ENCODE results near the gene CAMTA1.
"Not testable (repeated sequence)": the region's sequence is repeated elsewhere in the genome, so short reads cannot be mapped to it uniquely, and the experiment has no call there.

The CAMTA1 gene

DNA sequence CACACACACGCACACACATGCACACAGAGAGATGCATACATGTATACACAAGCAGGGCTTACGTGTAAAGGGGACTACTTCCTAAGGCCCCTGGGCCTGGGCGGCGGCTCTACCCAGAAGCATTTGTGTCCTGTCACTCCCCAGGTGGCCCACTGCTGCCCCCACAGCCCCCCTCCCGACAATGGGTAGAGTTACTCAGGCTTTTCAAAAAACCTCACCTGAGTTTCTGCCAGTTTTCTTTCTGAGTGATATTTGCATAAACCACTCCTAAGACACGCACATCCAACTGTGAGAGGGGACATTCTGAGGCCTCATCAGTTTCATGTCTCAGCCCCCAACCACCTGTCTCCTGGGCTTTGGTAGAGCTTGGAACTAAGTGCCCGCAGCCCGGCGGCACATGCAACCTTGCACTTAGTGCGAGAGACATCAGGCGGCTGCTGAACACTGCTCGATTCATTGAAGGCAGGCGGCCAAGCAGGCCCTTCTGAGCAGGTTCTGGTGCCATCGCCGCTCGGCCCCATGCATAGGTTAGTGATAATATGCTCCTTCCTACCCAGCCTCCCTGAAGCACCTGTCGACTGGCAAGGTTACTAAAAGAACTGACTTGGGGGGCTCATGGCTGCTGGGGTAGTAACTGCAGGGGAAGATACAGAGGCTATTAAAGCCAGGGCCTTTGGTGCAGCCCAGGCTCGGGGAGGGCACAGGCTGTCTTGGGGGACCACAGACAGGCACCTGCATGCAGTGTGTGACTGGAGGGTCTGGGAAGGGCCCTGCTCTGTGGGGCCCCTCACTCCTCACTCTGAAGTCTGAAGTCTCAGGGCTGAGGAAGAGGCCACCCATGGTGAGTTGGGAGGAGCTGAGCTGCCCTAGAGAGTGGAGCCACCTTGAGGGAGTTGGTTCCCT, 621.6 kb downstream of the CAMTA1 start:
- no peak for DNase-seq (ENCODE audit: low read depth in 2 of 2)

DNA sequence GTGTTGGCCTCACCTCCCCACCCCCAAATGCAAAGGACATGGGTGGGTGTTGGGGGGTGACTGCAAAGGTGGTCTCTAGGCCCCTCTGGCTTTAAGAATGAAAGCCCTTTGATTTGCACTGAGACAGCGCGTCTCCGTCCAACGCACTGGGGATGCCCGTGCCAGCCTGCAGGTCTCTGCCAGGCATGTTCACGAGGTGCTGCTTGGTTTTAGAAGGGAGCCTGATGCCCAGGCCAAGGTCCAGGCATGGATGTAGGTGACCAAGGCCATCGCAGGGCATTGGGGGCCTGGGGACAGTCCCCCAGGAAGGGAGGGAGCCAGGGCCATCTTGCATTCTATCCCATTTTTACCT, 622.3 kb downstream of the CAMTA1 start:
- no peak for DNase-seq (ENCODE audit: low read depth in 2 of 2)

DNA sequence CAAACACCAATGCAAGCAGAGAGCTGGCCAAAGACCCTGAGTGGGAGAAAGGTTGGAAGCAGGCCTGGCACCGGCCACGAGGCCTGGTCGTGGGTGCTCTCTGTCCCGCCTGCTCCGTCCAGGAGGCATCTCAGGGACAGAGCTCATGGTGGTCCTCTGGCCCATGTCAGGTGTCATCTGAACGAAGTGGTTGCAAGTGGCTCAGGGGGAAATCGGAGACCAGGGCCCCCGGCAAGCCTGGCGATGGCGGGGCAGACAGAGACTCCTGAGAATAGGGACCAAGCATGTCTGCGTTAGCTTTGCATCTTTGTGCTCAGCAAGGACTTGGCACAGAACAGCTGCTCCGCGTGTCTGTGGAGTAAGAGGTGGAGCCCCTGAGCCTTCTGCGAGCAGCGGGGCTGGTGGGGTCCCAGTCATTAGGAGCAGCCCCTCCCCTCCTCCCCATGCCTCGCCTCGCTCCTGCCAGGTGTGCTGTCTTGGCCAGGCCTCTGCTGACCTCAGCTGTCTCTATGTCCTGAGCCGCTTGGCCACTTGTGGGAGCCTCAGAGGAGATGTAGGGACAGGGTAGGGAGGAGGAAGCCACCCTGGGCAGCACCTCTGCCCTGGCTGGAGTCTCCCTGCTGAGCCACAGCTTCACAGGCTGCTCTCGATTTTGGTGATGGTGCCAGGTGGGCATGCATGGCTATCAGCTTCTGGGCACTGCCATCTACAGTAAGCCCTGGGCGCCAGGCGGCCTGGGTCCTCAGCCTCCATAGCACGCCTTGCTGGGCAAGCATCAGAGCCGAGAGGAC, 622.9 kb downstream of the CAMTA1 start:
- DNase-seq (ENCODE audit: low read depth in 2 of 2) = no peak

DNA sequence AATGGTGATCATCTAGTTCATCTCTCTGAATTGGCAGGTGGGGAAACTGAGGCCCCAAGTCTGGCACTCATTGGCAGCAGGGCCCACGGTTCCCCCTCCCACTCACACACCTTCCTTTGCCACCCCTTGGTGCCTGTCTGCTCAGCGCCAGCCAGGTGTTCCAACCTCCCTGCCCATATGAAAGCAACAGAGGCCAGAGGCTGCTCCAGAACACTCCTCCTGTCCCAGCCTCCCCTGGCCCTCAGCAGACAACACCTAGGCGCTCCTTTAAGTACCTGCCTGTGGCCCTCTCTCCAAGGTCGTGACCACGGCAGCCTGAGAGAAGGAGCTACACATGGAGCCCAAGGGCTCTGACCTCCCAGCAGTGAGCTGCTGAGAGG, 623.5 kb downstream of the CAMTA1 start:
- DNase-seq (ENCODE audit: low read depth in 2 of 2) = no peak

DNA sequence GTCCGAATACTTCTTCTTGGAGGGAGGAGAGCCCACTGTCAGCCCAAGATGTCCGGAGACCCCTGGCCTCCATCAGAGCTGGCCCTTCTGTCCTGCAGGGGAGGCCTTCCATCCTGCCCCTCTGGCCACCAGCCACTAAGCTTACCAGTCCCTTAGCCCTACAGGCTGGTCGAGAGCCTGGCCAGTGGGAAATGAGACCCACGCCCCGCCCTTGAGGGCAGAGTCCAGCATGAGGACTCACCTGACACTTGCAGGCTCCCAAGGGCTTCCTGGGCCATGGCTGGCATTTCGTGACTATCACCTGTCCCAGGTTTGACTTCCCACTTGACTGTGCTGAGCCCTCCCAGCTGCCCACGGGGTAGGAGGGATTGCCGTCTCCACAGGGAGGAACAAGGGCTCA, 624.0 kb downstream of the CAMTA1 start:
- no peak for DNase-seq (ENCODE audit: low read depth in 2 of 2)

DNA sequence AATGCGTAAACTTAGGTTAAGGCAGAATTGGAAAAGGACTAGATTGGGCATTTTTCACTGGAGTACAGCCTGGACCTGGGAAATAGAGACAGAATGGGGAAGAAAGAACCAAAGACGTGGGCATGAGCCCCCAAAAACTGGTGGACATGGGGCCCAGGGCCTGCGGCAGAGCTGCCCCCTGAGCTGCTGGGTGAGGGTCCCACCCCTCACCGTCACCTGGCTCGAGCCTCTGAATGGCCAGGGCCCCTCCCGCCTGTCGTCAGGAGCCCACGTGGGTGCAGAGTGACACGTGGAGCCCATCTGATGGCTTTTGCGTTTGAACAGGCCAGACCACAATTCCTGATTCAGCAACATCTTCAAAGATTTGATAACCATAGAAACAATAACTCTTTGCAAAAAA, 624.9 kb downstream of the CAMTA1 start:
- no peak for DNase-seq (ENCODE audit: low read depth in 2 of 2)

DNA sequence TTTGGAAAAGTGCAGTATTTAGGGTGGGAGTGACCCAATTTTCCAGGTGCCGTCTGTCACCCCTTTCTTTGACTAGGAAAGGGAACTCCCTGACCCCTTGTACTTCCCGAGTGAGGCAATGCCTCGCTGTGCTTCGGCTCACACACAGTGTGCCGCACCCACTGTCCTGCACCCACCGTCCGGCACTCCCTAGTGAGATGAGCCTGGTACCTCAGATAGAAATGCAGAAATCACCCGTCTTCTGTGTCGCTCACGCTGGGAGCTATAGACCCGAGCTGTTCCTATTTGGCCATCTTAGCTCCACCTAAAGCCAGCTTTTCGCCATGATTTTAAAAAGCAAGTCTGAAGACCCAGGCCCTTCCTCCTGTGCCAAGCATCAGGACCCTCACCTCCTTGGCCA, 632.4 kb downstream of the CAMTA1 start:
- DNase-seq (ENCODE audit: low read depth in 2 of 2) = not testable (repeated sequence)

DNA sequence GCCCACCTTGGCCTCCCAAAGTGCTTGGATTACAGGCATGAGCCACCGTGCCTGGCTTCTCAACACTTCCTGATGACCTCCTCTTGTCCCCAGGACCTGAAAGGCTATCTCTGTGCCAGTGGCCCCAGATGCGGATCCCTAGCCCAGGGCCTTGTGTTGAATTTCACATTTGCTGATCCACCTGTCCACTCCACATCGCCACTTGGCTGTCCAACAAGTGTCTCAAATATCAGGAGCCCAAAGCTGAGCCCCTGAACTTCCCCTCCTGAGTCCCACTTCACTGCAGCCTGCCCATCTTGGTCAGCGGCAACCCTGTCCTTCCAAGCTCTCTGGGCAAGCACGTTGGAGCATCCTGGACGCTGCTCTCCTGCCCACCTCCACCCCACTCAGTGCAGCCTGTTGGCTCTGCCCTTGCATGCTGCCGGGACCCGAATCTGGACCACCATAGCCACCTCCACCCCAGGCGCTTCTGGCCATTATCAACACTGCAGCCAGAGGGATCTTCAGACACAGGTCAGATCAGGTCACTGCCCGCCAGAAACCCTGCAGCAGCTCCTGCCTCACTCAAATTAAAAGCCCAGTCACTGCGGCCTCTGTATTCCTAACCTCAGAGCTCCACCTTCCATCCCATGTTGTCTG, 633.3 kb downstream of the CAMTA1 start:
- DNase-seq (ENCODE audit: low read depth in 2 of 2) = no peak

DNA sequence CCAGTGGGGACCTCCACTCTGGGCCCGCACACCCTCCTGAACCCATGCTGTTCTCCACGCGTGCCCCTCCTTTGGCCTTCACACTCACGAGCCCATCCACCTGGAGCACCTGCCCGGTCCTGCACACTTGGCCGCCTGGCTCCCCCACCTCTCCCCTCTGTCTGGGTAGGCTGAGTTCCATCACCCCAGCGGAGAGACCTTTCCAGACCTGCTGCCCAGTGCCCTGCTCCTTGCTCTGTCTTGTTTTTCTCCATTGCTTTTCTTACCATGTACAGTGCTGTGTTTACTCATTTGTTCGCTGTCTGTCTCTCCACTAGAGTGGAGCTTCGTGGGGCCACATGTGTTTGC, 634.8 kb downstream of the CAMTA1 start:
- DNase-seq (ENCODE audit: low read depth in 2 of 2) = no peak

DNA sequence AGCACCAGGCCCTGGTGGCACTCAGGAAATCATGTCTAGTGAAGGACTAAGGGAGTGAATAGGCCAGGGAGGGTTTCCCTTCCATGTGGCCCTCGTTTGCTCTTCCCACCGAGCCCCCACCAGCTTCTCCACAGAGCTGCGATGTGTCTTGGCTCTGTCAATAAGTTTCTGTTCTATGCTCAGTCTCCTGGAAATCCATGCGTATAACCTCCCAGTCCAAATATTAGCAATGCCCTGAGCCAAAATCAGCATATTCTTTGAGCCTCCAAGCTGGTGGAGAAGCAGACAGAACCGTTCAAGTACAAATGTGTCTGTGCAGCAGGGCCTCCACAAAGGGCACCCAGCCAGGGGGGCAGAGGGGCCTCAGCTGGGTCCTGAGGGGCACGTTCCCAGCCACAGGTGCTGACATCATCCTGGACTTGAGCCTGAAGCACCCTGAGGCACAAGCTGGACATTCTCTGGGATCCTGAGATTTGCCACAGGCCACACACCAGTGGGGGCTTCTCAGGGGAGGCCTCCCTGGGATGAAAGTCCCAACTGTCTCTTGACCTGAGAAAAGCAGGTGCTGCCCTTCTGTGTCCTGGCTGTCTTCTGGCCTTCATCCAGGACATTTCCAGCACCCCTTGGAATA, 635.3 kb downstream of the CAMTA1 start:
- no peak for DNase-seq (ENCODE audit: low read depth in 2 of 2)

DNA sequence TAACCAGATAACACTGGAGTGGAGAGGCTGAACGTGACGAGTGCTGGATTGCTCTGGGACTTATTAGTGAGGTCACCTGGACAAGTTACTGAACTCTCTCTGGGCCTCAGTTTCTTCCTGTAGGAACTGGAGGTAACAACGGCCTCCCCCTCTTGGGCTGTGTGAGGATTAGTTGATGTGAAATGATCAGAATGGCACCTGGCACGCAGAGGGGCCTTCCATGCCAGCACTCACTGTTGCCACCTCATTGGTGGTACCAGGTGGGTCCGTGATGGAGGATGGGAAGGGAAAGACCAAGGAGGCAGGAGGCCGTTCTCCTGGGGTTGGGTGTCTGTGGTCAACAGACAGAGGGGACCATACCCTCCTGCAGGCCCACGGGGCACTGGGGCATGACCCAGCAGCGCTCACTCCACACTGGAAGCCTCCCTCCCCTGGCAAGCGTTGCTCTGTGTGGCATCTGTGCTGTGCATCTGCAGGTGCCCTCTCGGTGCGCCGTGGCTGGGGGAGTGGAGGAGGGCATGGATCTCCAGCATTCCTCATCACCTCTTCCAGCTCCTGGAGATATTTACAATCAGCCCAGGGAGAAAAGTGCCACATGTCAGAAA, 636.3 kb downstream of the CAMTA1 start:
- DNase-seq (ENCODE audit: low read depth in 2 of 2) = no peak

DNA sequence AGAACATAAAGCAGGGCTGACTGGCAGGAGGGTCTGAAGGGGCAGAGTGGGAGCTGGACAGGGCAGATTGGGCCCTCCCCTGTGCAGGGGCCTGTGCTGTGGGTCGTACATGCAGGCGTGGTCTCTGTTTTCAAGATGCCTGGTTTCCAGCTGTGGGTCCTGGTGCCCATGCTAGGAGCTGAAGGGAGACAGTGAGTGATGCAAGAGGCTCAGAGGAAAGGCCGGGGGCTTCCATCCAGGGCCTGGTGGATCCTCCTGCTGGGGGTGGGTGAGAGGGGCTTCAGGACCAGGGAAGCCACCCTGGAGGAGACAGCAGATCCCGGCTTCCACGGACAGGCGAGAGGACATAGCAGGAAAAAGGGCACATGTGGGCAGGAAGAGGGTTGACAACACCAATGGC, 636.8 kb downstream of the CAMTA1 start:
- no peak for DNase-seq (ENCODE audit: low read depth in 2 of 2)

DNA sequence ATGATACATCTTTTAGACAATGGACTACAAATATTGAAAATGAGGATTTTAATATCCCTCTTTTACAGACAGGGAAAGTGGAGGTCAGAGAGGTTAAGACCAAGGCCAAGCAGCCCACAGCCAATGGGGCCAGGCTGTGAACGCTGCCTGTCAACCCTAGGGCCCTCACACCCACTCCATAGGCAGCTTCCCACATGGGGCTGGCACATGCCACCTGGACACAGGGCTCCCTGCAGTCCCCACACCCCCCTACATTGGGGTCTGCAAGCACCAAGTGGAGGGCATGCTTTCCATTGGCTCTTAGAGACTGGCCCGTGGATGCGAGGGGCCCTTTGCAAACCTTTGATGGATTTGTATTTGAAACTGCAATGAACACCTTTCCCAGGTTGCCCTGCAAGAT, 637.3 kb downstream of the CAMTA1 start:
- DNase-seq (ENCODE audit: low read depth in 2 of 2) = no peak

DNA sequence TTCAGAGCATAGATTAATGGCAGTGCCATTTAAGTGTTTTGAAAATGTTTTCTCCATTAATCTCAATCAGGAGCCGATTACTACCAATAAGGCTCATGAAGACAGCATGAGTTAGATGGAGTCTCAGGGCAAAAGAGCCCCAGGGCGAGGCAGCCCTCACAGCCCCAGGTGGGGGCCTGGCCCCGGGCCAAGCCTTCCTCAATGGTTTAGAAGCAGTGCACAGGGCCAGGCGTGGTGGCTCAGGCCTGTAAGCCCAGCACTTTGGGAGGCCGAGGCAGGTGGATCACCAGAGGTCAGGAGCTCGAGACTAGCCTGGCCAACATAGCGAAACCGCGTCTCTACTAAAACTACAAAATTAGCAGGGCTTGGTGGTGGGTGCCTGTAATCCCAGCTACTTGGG, 637.7 kb downstream of the CAMTA1 start:
- DNase-seq (ENCODE audit: low read depth in 2 of 2) = no peak

DNA sequence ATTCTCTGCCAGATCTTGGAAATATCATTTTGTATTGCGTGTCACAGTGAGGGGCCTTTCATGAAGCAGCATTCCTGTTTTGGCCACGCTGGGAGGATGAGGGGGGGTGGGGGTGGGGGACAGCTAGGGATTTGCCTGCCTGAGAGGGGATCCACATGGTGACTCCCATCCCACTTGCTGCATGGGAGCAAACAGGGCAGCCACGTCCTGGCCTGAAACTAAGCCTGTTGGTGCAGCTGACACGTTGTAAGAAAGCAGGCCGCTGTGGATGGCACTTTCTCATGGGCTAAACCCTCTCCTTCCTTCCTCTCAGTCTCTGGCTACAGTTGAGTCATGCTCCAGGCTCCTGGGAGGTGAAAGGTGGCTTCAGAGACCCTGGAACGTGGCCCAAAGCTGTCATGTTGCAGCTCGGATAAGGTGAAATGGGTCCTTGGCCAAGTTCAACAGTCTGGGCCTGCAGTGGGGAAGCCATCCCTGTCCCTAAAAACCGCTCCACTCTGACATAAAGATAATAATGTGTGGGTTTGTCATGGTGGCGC, 639.2 kb downstream of the CAMTA1 start:
- DNase-seq (ENCODE audit: low read depth in 2 of 2) = no peak

DNA sequence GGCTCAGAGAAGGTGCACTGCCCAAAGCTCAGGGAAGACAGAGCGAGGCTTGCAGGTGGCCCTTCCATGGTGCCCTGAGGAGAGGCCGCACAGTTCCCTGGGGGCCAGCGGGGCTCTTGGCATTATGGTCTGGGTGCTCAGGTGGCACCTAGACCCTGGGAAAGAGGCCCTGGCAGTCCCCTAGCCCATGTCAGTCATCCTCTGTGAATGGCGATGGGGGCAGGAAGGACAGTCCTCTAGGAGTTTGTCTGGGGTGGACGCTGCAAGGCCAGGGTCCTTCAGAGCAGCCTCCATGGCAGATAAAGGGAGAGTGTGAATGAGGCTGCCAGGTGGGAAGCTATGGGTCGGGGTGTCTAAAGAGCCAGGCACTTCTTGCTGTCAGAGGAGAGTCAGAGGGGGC, 640.0 kb downstream of the CAMTA1 start:
- DNase-seq (ENCODE audit: low read depth in 2 of 2) = no peak

DNA sequence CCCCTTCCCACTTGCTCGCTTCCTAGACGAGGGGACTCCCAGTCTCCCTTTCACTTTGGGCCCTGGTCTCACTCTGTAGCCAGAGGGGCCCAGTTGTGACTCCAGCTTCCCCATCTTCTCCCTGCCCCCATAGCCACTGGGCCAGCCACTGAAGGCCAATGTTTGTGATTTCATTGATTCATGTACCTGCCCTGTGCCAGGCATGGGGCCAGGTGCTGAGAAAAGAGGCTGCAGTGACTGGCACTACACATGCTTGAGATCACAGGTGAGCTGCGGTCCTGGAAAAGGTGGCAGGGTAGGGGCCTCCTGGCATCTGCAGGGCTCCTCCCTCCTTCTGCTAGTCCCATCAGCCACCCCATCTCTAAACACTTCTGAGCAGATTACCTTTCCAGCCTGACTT, 640.5 kb downstream of the CAMTA1 start:
- no peak for DNase-seq (ENCODE audit: low read depth in 2 of 2)

DNA sequence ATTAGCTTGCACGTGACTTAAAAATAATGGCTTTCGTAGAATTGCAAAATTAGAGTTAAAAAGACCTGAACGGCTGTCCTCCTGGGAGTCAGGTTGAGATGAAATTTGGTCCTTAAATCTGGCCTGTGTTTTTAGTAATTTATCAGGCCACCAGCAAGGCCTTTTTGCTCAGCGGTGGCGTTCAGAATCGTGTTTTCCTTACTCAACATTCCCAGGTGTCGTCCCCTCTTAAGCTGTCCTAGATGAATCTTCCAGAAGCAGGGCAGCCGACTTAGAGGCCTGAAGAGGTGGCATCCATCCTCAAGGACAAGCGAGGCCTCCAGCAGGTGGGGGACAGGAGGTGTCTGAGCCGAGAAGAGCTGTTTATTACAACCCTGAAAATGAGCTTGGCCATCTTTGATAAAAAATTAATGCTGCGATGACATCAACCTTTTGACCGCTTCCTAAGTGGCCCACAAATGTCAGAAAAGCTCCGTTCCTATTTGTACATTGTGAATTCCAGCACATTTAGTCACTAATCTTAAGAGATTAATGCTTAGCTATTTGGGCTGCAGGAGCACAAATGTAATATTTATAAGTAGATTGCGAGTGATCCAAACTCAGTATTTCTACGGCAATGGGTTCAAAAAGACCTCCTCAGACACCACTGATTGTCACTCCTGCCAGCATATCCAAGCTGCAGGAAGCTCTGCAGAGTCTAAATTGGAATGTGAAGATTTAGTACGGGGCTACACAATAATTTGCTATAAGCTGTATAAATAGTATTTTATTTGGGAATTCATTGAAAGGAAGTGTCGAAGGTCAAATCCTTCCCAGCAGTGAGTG, 641.7 kb downstream of the CAMTA1 start:
- DNase-seq (ENCODE audit: low read depth in 2 of 2) = no peak

DNA sequence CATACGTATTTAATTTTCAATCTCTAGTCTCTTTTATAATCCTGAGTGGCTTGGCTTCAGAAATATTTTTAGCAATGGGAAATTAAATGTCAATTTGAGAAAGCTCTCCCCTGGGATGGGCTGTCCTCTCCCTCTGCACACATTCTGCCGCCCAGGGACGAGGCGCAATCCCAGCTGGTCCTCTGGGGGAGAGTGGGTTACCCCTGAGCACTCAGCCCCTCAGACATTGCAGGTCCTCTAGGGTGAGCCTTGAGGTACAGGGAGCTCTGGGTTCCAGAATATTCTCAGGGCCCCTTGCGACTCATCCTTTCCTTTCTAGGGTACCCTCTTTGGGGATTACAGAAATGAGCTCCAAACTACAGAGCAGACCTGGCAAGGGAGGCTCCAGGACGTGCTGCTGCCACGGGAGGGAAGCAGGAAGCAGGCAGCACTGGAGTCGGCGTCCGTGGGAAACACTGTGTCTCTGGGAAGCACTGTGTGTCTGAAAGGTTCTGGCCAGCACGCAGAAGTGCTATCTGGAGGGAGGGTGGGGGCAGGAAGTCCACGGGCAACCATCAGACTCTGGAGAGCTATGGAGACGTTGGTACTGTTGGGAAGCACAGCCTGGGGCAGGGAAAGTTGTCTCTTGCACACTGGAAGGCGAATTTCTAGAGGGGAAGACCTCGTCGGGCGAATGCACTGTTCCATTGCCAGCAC, 642.5 kb downstream of the CAMTA1 start:
- no peak for DNase-seq (ENCODE audit: low read depth in 2 of 2)

DNA sequence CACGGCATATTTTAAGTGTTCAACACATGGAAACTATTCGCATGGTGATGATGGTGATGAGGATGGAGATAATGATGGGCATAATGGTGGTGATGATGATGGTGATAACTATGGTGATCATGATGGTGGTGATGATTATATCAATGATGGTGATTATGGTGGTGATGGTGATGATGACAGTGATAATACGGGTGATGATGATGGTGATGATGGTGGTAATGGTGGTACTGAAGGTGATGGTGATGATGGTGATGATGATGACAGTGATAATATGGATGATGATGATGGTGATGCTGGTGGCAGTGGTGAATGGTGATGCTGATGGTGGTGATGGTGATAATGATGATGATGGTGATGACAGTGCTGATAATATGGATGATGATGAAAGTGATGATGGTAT, 644.0 kb downstream of the CAMTA1 start:
- DNase-seq (ENCODE audit: low read depth in 2 of 2) = no peak
